Gastroesophageal sphincter (tissue), 3 donors: ENCODE results near the gene MPRIP.

Experiments used
- EP300 ChIP-seq: sonication (generic); formaldehyde crosslinking; IDR thresholded peaks from one replicate; pipeline ENCODE4 v1.6.1; 2017; ENCODE audit warnings: antibody characterized with exemption, mild to moderate bottlenecking
- POLR2A ChIP-seq, 2 donors: fragments of 450-650 bp; IDR thresholded peaks; one replicate each; pipeline ENCODE4 v1.6.1; 2017; ENCODE audit warnings: antibody characterized with exemption in 2 of 2, mild to moderate bottlenecking in 2 of 2, moderate library complexity in 1 of 2
- POLR2AphosphoS5 ChIP-seq: sonication (generic); formaldehyde crosslinking; IDR thresholded peaks from one replicate; pipeline ENCODE4 v1.6.1; 2017; ENCODE audit warnings: antibody characterized with exemption
- TF ChIP-seq, protein P1 (sequence below), 4 experiments: fragments of 200-600 bp in 2 of 4; fragments of 450-650 bp in 2 of 4; sonication (generic) in 1 of 4; IDR thresholded peaks; one replicate each; pipeline ENCODE4 v1.5.1; 2017 to 2019; ENCODE audit warnings: antibody characterized with exemption in 4 of 4, mild to moderate bottlenecking in 2 of 4, moderate library complexity in 2 of 4

DNA sequence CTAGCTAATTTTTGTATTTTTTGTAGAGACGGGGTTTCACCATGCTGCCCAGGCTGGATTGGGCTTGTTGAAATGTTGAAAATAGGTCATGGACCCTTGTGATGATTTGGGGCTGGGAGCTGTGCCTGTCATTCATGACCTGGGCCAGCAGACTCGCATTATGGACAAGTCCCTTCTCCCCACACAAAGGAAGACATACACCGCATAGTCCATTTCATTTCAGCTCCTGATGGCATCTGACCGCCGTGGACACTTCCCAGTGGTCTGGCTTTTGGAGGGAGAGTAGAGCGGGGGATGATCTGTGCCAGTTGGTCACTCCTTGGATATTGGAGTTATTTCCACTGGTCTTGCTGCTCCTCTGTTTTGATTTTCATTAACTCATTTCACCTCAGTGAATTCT lies 34.8 kb downstream of the MPRIP start:
- no peak for TF ChIP-seq POLR2A (IDR thresholded peaks at IDR 0.05)
- TF ChIP-seq, protein P1, sequence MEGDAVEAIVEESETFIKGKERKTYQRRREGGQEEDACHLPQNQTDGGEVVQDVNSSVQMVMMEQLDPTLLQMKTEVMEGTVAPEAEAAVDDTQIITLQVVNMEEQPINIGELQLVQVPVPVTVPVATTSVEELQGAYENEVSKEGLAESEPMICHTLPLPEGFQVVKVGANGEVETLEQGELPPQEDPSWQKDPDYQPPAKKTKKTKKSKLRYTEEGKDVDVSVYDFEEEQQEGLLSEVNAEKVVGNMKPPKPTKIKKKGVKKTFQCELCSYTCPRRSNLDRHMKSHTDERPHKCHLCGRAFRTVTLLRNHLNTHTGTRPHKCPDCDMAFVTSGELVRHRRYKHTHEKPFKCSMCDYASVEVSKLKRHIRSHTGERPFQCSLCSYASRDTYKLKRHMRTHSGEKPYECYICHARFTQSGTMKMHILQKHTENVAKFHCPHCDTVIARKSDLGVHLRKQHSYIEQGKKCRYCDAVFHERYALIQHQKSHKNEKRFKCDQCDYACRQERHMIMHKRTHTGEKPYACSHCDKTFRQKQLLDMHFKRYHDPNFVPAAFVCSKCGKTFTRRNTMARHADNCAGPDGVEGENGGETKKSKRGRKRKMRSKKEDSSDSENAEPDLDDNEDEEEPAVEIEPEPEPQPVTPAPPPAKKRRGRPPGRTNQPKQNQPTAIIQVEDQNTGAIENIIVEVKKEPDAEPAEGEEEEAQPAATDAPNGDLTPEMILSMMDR (IDR thresholded peaks at IDR 0.05), result no peak
- TF ChIP-seq POLR2AphosphoS5, result no peak
- TF ChIP-seq EP300, result no peak
